Stimulated activated CD8-positive, alpha-beta memory T cell treated with anti-CD3 and anti-CD28 coated beads, Interleukin-2, amount 100 ng/mL, for 48 hours (primary cell): Measurements from ENCODE around the gene FDX1.

Source experiments
- DNase-seq, 2 donors: peaks; one replicate each; pipeline ENCODE4 v3.0.0-alpha.2; 2020; ENCODE audit warnings: low read depth in 2 of 2

Gene FDX1

GRCh38 chr11:110431051-110431672, 1.4 kb downstream of the FDX1 start:
- no peak for DNase-seq

- no peak for DNase-seq
These were observed 1.9 kb downstream of the FDX1 start for GRCh38 chr11:110431674-110432073.

- DNase-seq, result no peak
These were observed 3.1 kb downstream of the FDX1 start for GRCh38 chr11:110432713-110433392.

- DNase-seq, result no peak
These were observed 3.9 kb downstream of the FDX1 start for GRCh38 chr11:110433393-110434333.

GRCh38 chr11:110434952-110435779, 5.4 kb downstream of the FDX1 start:
- DNase-seq, result no peak

GRCh38 chr11:110435780-110436717, 6.3 kb downstream of the FDX1 start:
- DNase-seq, result no peak

- DNase-seq, result no peak
These were observed 8.3 kb downstream of the FDX1 start for GRCh38 chr11:110438017-110438416.

GRCh38 chr11:110445437-110445836, 15.7 kb downstream of the FDX1 start:
- DNase-seq, result no peak

- no peak for DNase-seq
These were observed 16.3 kb downstream of the FDX1 start for GRCh38 chr11:110446061-110446460.

- DNase-seq, result no peak
These were observed 16.8 kb downstream of the FDX1 start for GRCh38 chr11:110446594-110446993.

- DNase-seq, result no peak
These were observed 17.6 kb downstream of the FDX1 start for GRCh38 chr11:110447343-110447742.

- no peak for DNase-seq
These were observed 18.4 kb downstream of the FDX1 start for GRCh38 chr11:110447897-110448745.

GRCh38 chr11:110450246-110450645, 20.5 kb downstream of the FDX1 start:
- DNase-seq, result no peak

- DNase-seq, result no peak
These were observed 23.0 kb downstream of the FDX1 start for GRCh38 chr11:110452720-110453119.

- DNase-seq, result no peak
These were observed 24.1 kb downstream of the FDX1 start for GRCh38 chr11:110453684-110454354.

GRCh38 chr11:110454609-110455008, 24.9 kb downstream of the FDX1 start:
- DNase-seq, result no peak

GRCh38 chr11:110455718-110456117, 26.0 kb downstream of the FDX1 start:
- DNase-seq, result no peak

GRCh38 chr11:110463153-110463552, 33.4 kb downstream of the FDX1 start:
- DNase-seq, result peak; percentile 5 to 13

GRCh38 chr11:110465231-110465630, 35.5 kb downstream of the FDX1 start:
- DNase-seq, result no peak
